GM10266 (cell line): Measurements from ENCODE around the gene LACTB.

Experiments
- DNase-seq: peaks from one replicate; pipeline ENCODE4 v3.0.0; 2012; ENCODE audit errors: extremely low spot score
- CTCF ChIP-seq: IDR thresholded peaks from 2 replicates; pipeline ENCODE4 v1.5.1; 2012; ENCODE audit warnings: mild to moderate bottlenecking, low read depth; ENCODE audit not compliant: control insufficient read depth, insufficient read depth; ENCODE audit errors: missing control alignments

The LACTB gene

GRCh38 chr15:63076714-63077046 is 45.0 kb upstream of the LACTB start:
- TF ChIP-seq CTCF = no peak
- DNase-seq = no peak

GRCh38 chr15:63077952-63078351 is 43.7 kb upstream of the LACTB start:
- DNase-seq = no peak
- TF ChIP-seq CTCF = no peak

- no peak for TF ChIP-seq CTCF
- no peak for DNase-seq
Measured at GRCh38 chr15:63079947-63080626, 41.6 kb upstream of the LACTB start.

GRCh38 chr15:63080634-63081250 is 40.9 kb upstream of the LACTB start:
- DNase-seq = no peak
- TF ChIP-seq CTCF = no peak

- no peak for TF ChIP-seq CTCF
- DNase-seq = no peak
Measured at GRCh38 chr15:63082366-63082765, 39.3 kb upstream of the LACTB start.

- no peak for TF ChIP-seq CTCF
- DNase-seq = no peak
Measured at GRCh38 chr15:63083044-63083443, 38.6 kb upstream of the LACTB start.

GRCh38 chr15:63083541-63083940 is 38.1 kb upstream of the LACTB start:
- no peak for TF ChIP-seq CTCF
- no peak for DNase-seq
